ENCODE measurements around the gene NPEPL1. TPM values are rescaled to one million over a fixed set of nuclear protein-coding genes. Genes with fewer than 3 reads are reported as not detected.

Gene NPEPL1
- total and polyA plus RNA-seq, 2 of the 8 experiments (the other 6 are each of a cell fraction or from before 2014, with no cell fraction given): 12.4 to 26.8 TPM

GRCh38 chr20:58711266-58712051 is 18.9 kb downstream of the NPEPL1 start:
- Histone ChIP-seq H2BK15ac (ENCODE audit: low read length) (no peak overlapping the region), H3K56ac (replicated peaks; ENCODE audit: insufficient read length, low read depth, low read length) (no peak overlapping the region), H3K79me2 (ENCODE audit: control insufficient read depth in 1 of 2, insufficient read depth in 2 of 2, low read length in 2 of 2) (no peaks in the 10 kb centered on the region), H3K9ac (replicated peaks in 1 of 4; ENCODE audit: extremely low read depth in 1 of 4, low read depth in 3 of 4, low read length in 3 of 4) (no peak overlapping the region), H2BK5ac (ENCODE audit: low read depth, low read length) (0 out of 2 replicates have a peak overlapping the region, but pooled peaks have one; percentile 21), H3K4me1 (replicated peaks in 1 of 4; ENCODE audit: control insufficient read depth in 3 of 4, insufficient read depth in 4 of 4, low read length in 3 of 4) (no peaks in the 10 kb centered on the region; a peak in 1 of 7 replicates), H3K4ac (replicated peaks; ENCODE audit: insufficient read length, low read depth, low read length) (no peak overlapping the region), H3K23ac (ENCODE audit: insufficient read length) (no peak overlapping the region), H4K5ac (ENCODE audit: insufficient read length, low read depth, low read length) (no peak overlapping the region), H3K27me3 (replicated peaks in 1 of 4; ENCODE audit: control insufficient read depth in 3 of 4, extremely low read depth in 1 of 4, insufficient read depth in 3 of 4, low read length in 3 of 4) (no peaks in the 10 kb centered on the region), H3K4me3 (ENCODE audit: extremely low read depth in 1 of 4, insufficient read depth in 2 of 4, low read depth in 3 of 4, low read length in 4 of 4) (no peak overlapping the region), H3K79me1 (ENCODE audit: low read depth, low read length) (no peaks in the 10 kb centered on the region), H4K8ac (ENCODE audit: extremely low read depth, insufficient read depth, low read length) (peak overlapping the region; percentile 57), H3K36me3 (ENCODE audit: control insufficient read depth in 2 of 4, insufficient read depth in 4 of 4, low read length in 3 of 4) (no peaks in the 10 kb centered on the region), H2BK12ac (ENCODE audit: low read depth, low read length) (no peak overlapping the region), H2AFZ (ENCODE audit: low read length) (no peak overlapping the region), H2BK120ac (replicated peaks; ENCODE audit: low read depth, low read length) (no peak overlapping the region), H3K23me2 (ENCODE audit: low read depth, low read length) (no peaks in the 10 kb centered on the region), H4K20me1 (replicated peaks in 1 of 2; ENCODE audit: control insufficient read depth in 1 of 2, insufficient read depth in 2 of 2, low read length in 2 of 2) (peaks cover 0 to 2% of the 10 kb centered on the region in 2 experiments), H2BK20ac (ENCODE audit: low read length) (no peak overlapping the region), H3K4me2 (ENCODE audit: insufficient read depth in 1 of 2, low read depth in 2 of 2, low read length in 2 of 2) (no peak overlapping the region), H3K27ac (ENCODE audit: low read depth, low read length) (no peak overlapping the region), H3K18ac (ENCODE audit: extremely low read depth, low read length) (no peak overlapping the region), H3K14ac (ENCODE audit: insufficient read length) (no peak overlapping the region), H3K9me3 (ENCODE audit: insufficient read depth in 2 of 2, low read depth in 1 of 2, low read length in 1 of 2) (no peaks in the 10 kb centered on the region), H4K91ac (replicated peaks; ENCODE audit: insufficient read length, low read length) (no peak overlapping the region), H2AK5ac (ENCODE audit: low read depth, low read length) (no peak overlapping the region)
- POLR2A ChIA-PET (ENCODE audit: partially characterized antibody): interaction anchor here (0.7 to 10.9 kb wide), 11 partner anchors 9 to 136 kb away, joined by 3 to 188 read pairs (median 4); partner anchors contain the start of gene STX16
- CTCF ChIA-PET (ENCODE audit: partially characterized antibody): interaction anchor here (1.0 to 4.3 kb wide), 7 partner anchors 8 to 230 kb away, joined by 3 to 16 read pairs (median 5); partner anchors contain the start of gene STX16
- 93% methylated on average over 21 of the region's 21 CpGs; no CpG with 5 or more reads in 1 of the 2 experiments for WGBS, 2 experiments (ENCODE audit: extremely low coverage in 1 of 2, insufficient coverage in 1 of 2, insufficient read length in 1 of 2, insufficient replicate concordance in 2 of 2, low coverage in 1 of 2, low lambda C conversion rate in 2 of 2, missing lambda C conversion rate in 1 of 2)
- DNase-seq (ENCODE audit: low read depth in 1 of 2, low spot score in 2 of 2) (peak in 1 of 2 experiments; percentile 40), FAIRE-seq (no peak)
- TF ChIP-seq RNF2 (IDR thresholded peaks at IDR 0.05; ENCODE audit: borderline replicate concordance, low read depth, low read length, missing control alignments, poor library complexity, severe bottlenecking) (no peak), NRF1 (IDR thresholded peaks at IDR 0.05; ENCODE audit: low read depth, low read length) (no peak), EGR1 (IDR thresholded peaks at IDR 0.05; ENCODE audit: borderline replicate concordance, low read depth, low read length) (no peak), KDM4A (IDR thresholded peaks at IDR 0.05; ENCODE audit: low read depth, low read length, severe bottlenecking) (no peak), FOSL1 (IDR thresholded peaks at IDR 0.05; ENCODE audit: insufficient read depth, low read depth, low read length) (no peak), POU5F1 (IDR thresholded peaks at IDR 0.05; ENCODE audit: low read depth, low read length) (no peak), MAX (IDR thresholded peaks at IDR 0.05) (no peak), SIN3A (conservative IDR thresholded peaks at IDR 0.05 in 1 of 2, IDR thresholded peaks at IDR 0.05 in 1 of 2; ENCODE audit: low read depth in 1 of 2, low read length in 2 of 2) (no peak), TAF1 (IDR thresholded peaks at IDR 0.05; ENCODE audit: low read depth, low read length) (no peak), SAP30 (IDR thresholded peaks at IDR 0.05; ENCODE audit: insufficient read depth, insufficient replicate concordance, low read length) (no peak), CTBP2 (IDR thresholded peaks at IDR 0.05; ENCODE audit: borderline replicate concordance, insufficient read depth, insufficient read length, low read length) (no peak)

All from H1 (cell line).